Thymus (tissue), 11 donors: ENCODE data around the gene XIRP1. TPM values are rescaled to one million over a fixed set of nuclear protein-coding genes. Genes with fewer than 3 reads are reported as not detected.

ENCODE experiments used
- DNase-seq, 9 donors: peaks; one replicate each; pipeline ENCODE4 v3.0.0-alpha.2; 2013; ENCODE audit warnings: low spot score in 9 of 9, low read depth in 6 of 9, missing footprints in 1 of 9
- H3K27ac ChIP-seq, 2 donors: one replicate each; pipeline ENCODE4 v1.5.1; 2013; ENCODE audit warnings: control low read depth in 1 of 2, low read depth in 1 of 2, low read length in 1 of 2, mild to moderate bottlenecking in 1 of 2, moderate library complexity in 1 of 2
- H3K27me3 ChIP-seq, 2 donors: one replicate each; pipeline ENCODE4 v1.5.1; 2013; ENCODE audit warnings: low read length in 1 of 2; ENCODE audit not compliant: control insufficient read depth in 2 of 2, insufficient read depth in 1 of 2
- H3K36me3 ChIP-seq, 2 donors: one replicate each; pipeline ENCODE4 v1.5.1; 2013; ENCODE audit warnings: low read length in 1 of 2, mild to moderate bottlenecking in 1 of 2, moderate library complexity in 1 of 2; ENCODE audit not compliant: control insufficient read depth in 2 of 2, insufficient read depth in 2 of 2
- H3K4me1 ChIP-seq, 2 donors: one replicate each; pipeline ENCODE4 v1.5.1; 2013; ENCODE audit warnings: low read length in 2 of 2; ENCODE audit not compliant: control insufficient read depth in 2 of 2, insufficient read depth in 2 of 2
- H3K4me3 ChIP-seq, 2 donors: one replicate each; pipeline ENCODE4 v1.5.1; 2013; ENCODE audit warnings: low read length in 2 of 2, control low read depth in 1 of 2, mild to moderate bottlenecking in 1 of 2
- H3K9me3 ChIP-seq, 2 donors: one replicate each; pipeline ENCODE4 v1.5.1; 2013; ENCODE audit warnings: low read length in 1 of 2, mild to moderate bottlenecking in 1 of 2; ENCODE audit not compliant: control insufficient read depth in 2 of 2, insufficient read depth in 1 of 2
- whole genome bisulfite sequencing: extraction: QIAGEN DNeasy Blood & Tissue Kit; methylation state at CpG from one replicate; pipeline ENCODE4 v1.1.7; 2013; 5-methylcytosine and 5-hydroxymethylcytosine counted together
- polyA plus RNA-seq: library from polyadenylated mRNA; stranded (reverse); fragments of 200-250 nt; gene quantifications from one replicate; pipeline ENCODE4 v1.2.3, GENCODE V29; 2013
- total RNA-seq: library from RNA; stranded (reverse); fragments of 120-200 nt; gene quantifications from one replicate; pipeline ENCODE4 v1.2.4, GENCODE V29; 2013
- donor health status: healthy.

The XIRP1 gene
- total and polyA plus RNA-seq, 2 donors: 0.52 to 1.1 TPM

DNA sequence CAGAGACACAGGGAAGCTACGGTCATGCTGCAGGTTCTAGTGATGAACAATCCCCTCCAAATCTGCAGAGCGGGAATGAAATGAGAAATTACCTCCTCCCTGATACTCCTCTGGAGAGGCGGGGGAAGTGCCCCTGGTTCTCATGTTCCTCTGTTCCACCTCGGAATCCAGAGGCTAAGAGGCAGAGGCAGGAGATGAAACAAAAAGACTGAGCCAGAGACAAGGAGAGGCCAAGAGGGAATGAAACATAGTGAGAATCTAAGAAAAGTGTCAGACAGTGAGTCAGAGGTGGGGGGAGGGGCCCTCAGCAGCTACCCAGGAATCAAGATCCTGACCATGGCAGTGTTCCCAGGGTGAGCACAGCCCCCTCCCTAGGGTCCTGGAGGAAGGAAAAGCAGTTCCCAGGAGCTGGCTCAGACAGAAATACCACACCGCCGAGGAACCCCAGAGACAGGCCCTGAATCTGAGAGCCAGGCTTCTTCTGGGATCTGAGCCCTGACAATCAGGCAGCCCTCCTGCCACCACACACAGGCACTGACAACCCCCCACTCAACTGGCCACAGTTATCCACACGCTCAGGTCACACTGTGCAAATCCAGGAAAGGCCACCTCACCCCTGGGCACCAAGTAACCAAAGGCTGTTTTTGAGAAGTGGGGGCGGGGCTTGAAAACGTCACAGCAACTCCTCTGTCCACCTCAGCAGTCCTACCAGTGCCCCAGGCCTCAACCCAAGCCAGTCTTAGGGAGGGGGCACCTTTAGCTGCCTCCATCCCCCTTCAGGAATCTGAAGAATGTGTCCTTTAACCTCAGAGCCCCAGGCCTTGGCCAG, 41.4 kb downstream of the XIRP1 start:
- peaks cover 42 to 85% of the 10 kb centered on the region in 2 donors for H3K4me1 ChIP-seq
- peaks cover 6 to 7% of the 10 kb centered on the region in 2 donors for H3K36me3 ChIP-seq
- H3K27me3 ChIP-seq: no peaks in the 10 kb centered on the region
- H3K9me3 ChIP-seq: no peaks in the 10 kb centered on the region
- WGBS: 79% methylated on average over 9 of the region's 9 CpGs
- H3K4me3 ChIP-seq: peak overlapping the region; percentile 75 to 84
- DNase-seq: peak in 1 of 9 donors; percentile 39
- peak overlapping the region; percentile 88 to 97 for H3K27ac ChIP-seq

- WGBS: 80% methylated on average over 5 of the region's 5 CpGs
These were observed 42.1 kb downstream of the XIRP1 start for GRCh38 chr3:39150148-39150802.

GRCh38 chr3:39149498-39150147, 42.8 kb downstream of the XIRP1 start:
- no peak for DNase-seq
- H3K27ac ChIP-seq: peak overlapping the region; percentile 46 to 97
- H3K27me3 ChIP-seq: no peaks in the 10 kb centered on the region
- H3K36me3 ChIP-seq: peaks cover 16 to 19% of the 10 kb centered on the region in 2 donors
- H3K9me3 ChIP-seq: no peaks in the 10 kb centered on the region
- H3K4me1 ChIP-seq: peaks cover 44 to 81% of the 10 kb centered on the region in 2 donors
- 97% methylated on average over 3 of the region's 3 CpGs for WGBS
- H3K4me3 ChIP-seq: no peak overlapping the region

More at GRCh38 chr3:39150148-39150802, 42.1 kb downstream of the XIRP1 start:
- H3K9me3 ChIP-seq: no peaks in the 10 kb centered on the region
- peaks cover 44 to 83% of the 10 kb centered on the region in 2 donors for H3K4me1 ChIP-seq
- peaks cover 10 to 13% of the 10 kb centered on the region in 2 donors for H3K36me3 ChIP-seq
- H3K4me3 ChIP-seq: peak overlapping the region in 1 of 2 donors; percentile 84
- no peaks in the 10 kb centered on the region for H3K27me3 ChIP-seq
- DNase-seq: peak in 1 of 9 donors; percentile 37
- H3K27ac ChIP-seq: peak overlapping the region in 1 of 2 donors; percentile 88

DNA sequence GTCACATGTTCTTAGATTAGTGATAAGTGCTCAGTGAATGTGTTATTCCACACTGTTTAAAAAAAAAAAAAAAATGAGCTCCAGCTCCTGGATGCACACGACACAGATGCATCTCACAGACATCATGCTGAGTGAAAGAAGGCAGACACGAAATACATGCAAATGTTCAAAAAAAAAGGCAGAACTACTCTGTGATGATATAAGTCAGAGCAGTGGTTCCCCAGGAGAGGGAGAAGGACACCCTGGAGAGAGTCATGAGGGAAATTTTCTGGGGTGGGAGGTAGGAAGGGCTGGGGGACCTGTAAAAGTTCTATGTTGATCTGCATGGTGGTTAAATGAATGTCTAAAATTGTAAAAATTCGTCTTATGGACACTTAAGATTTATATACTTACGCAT, 43.3 kb downstream of the XIRP1 start:
- Histone ChIP-seq H3K36me3 (peaks cover 22 to 25% of the 10 kb centered on the region in 2 donors), H3K27ac (peak overlapping the region; percentile 89 to 97), H3K4me3 (peak overlapping the region; percentile 50 to 62), H3K4me1 (peaks cover 44 to 77% of the 10 kb centered on the region in 2 donors), H3K9me3 (no peaks in the 10 kb centered on the region), H3K27me3 (no peaks in the 10 kb centered on the region)
- 54% methylated on average over 4 of the region's 4 CpGs for WGBS
- DNase-seq: no peak

DNA sequence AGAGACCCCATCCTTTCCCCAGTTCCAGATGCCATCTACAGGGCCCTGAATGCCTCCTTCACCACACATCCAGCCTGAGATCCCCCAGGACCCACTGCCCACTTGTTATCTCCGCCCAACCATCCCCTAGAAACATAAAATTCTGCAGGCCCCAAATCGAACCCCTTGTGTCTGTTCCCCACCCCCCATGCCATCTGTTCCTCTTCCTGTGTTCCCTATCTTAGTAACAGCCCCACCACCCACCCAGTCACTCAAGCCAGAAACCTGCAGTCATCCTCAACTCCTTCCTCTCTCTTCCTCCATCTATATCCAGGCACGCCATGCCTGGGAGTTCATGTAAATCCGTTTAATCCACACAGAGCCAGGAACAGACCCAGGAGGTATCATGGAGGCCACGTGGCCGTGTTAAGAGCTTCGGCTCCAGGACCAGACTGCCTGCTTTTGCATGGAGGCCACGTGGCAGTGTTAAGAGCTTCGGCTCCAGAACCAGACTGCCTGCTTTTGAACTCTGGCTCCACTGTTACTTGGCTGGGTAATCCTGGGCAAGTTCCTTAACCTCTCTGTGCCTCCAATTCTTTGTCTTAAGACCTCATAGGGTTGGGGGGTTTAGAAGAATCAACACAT, 43.8 kb downstream of the XIRP1 start:
- Histone ChIP-seq H3K9me3 (no peaks in the 10 kb centered on the region), H3K27ac (peak overlapping the region; percentile 89 to 97), H3K4me3 (peak overlapping the region; percentile 50 to 62), H3K27me3 (no peaks in the 10 kb centered on the region), H3K4me1 (peaks cover 44 to 73% of the 10 kb centered on the region in 2 donors), H3K36me3 (peaks cover 27 to 30% of the 10 kb centered on the region in 2 donors)
- 31% methylated on average over 9 of the region's 9 CpGs for WGBS
- peak in 1 of 9 donors; percentile 50 for DNase-seq

- DNase-seq: peak in 7 of 9 donors; percentile 52 to 89 (median 65)
- H3K27me3 ChIP-seq: no peaks in the 10 kb centered on the region
- H3K36me3 ChIP-seq: peaks cover 34 to 37% of the 10 kb centered on the region in 2 donors
These were observed 44.5 kb downstream of the XIRP1 start for GRCh38 chr3:39147711-39148434.

GRCh38 chr3:39146611-39147591, 45.5 kb downstream of the XIRP1 start:
- H3K9me3 ChIP-seq: no peaks in the 10 kb centered on the region
- H3K4me1 ChIP-seq: peaks cover 45 to 78% of the 10 kb centered on the region in 2 donors
- 22% methylated on average over 15 of the region's 15 CpGs for WGBS
- peak overlapping the region; percentile 50 to 62 for H3K4me3 ChIP-seq
- peak in 3 of 9 donors; percentile 54 to 73 (median 57) for DNase-seq
- H3K27me3 ChIP-seq: no peaks in the 10 kb centered on the region
- H3K36me3 ChIP-seq: peaks cover 43 to 47% of the 10 kb centered on the region in 2 donors
- H3K27ac ChIP-seq: peak overlapping the region; percentile 89 to 97

More at GRCh38 chr3:39147711-39148434, 44.5 kb downstream of the XIRP1 start:
- peak overlapping the region; percentile 89 to 97 for H3K27ac ChIP-seq
- WGBS: 1% methylated on average over 9 of the region's 9 CpGs
- H3K9me3 ChIP-seq: no peaks in the 10 kb centered on the region
- peak overlapping the region; percentile 50 to 62 for H3K4me3 ChIP-seq
- peaks cover 44 to 77% of the 10 kb centered on the region in 2 donors for H3K4me1 ChIP-seq
